ENCODE results near the gene LILRB3. TPM values are rescaled to one million over a fixed set of nuclear protein-coding genes. Genes with fewer than 3 reads are reported as not detected.

The LILRB3 gene
- total and polyA plus RNA-seq, 10 donors, result 6.4 to 443 (median 89.9) TPM

GRCh38 chr19:54209058-54209810, 13.6 kb downstream of the LILRB3 start:
- peak overlapping the region in 1 of 8 donors; percentile 94 for H3K4me3 ChIP-seq
- no peaks in the 10 kb centered on the region for H3K27me3 ChIP-seq (replicated peaks in 1 of 7)
- H3K36me3 ChIP-seq, result peaks cover 5 to 54% (median 44%) of the 10 kb centered on the region in 6 donors
- peak; percentile 83 for DNase-seq
- intact Hi-C loops (cut with DNase I; ENCODE audit: low total_unique reads), result no loop called here
- H3K4me1 ChIP-seq, result peaks cover 35 to 90% (median 71%) of the 10 kb centered on the region in 6 donors
- no peaks in the 10 kb centered on the region for H3K9me3 ChIP-seq
- no peak for TF ChIP-seq POLR2A (IDR thresholded peaks at IDR 0.05)
- TF ChIP-seq CTCF (IDR thresholded peaks at IDR 0.05 in 8 of 11, conservative IDR thresholded peaks at IDR 0.05 in 3 of 11), result no peak
- peak in 2 of 3 donors; percentile 35 to 81 for TF ChIP-seq POLR2AphosphoS5 (IDR thresholded peaks at IDR 0.05)
- WGBS, 5 donors, result 62 to 86% (median 68%) methylated on average over 1 to 24 of the region's 24 CpGs
- peak overlapping the region; percentile 63 to 98 (median 92) for H3K27ac ChIP-seq

GRCh38 chr19:54208784-54209057, 14.1 kb downstream of the LILRB3 start:
- peak overlapping the region; percentile 63 to 98 (median 92) for H3K27ac ChIP-seq
- no peaks in the 10 kb centered on the region for H3K9me3 ChIP-seq
- DNase-seq, result no peak
- peaks cover 5 to 59% (median 48%) of the 10 kb centered on the region in 6 donors for H3K36me3 ChIP-seq
- H3K27me3 ChIP-seq (replicated peaks in 1 of 7), result no peaks in the 10 kb centered on the region
- peaks cover 36 to 96% (median 76%) of the 10 kb centered on the region in 6 donors for H3K4me1 ChIP-seq
- 72 to 84% (median 77%) methylated on average over 7 to 8 of the region's 8 CpGs for WGBS, 5 donors
- peak overlapping the region in 1 of 8 donors; percentile 94 for H3K4me3 ChIP-seq
- intact Hi-C loops (cut with DNase I; ENCODE audit: low total_unique reads), result no loop called here
- TF ChIP-seq POLR2AphosphoS5 (IDR thresholded peaks at IDR 0.05), result no peak
- no peak for TF ChIP-seq POLR2A (IDR thresholded peaks at IDR 0.05)
- no peak for TF ChIP-seq CTCF (IDR thresholded peaks at IDR 0.05 in 8 of 11, conservative IDR thresholded peaks at IDR 0.05 in 3 of 11)

- Histone ChIP-seq H3K9me3 (no peaks in the 10 kb centered on the region), H3K27me3 (replicated peaks in 1 of 7) (no peaks in the 10 kb centered on the region), H3K36me3 (peaks cover 5 to 64% (median 53%) of the 10 kb centered on the region in 6 donors), H3K4me1 (peaks cover 39 to 98% (median 81%) of the 10 kb centered on the region in 6 donors), H3K4me3 (peak overlapping the region in 3 of 8 donors; percentile 27 to 94 (median 32)), H3K27ac (peak overlapping the region; percentile 63 to 98 (median 92))
- peak; percentile 87 for DNase-seq
- intact Hi-C loops (cut with DNase I; ENCODE audit: low total_unique reads), result no loop called here
- WGBS, 5 donors, result 23 to 35% (median 28%) methylated on average over 15 to 18 of the region's 18 CpGs
- peak; percentile 79 to 91 (median 82) for TF ChIP-seq POLR2AphosphoS5 (IDR thresholded peaks at IDR 0.05)
- peak; percentile 25 to 34 (median 25) for TF ChIP-seq POLR2A (IDR thresholded peaks at IDR 0.05)
- TF ChIP-seq CTCF (IDR thresholded peaks at IDR 0.05 in 8 of 11, conservative IDR thresholded peaks at IDR 0.05 in 3 of 11), result peak in 1 of 11 experiments; percentile 31
Measured at GRCh38 chr19:54207983-54208783, 14.6 kb downstream of the LILRB3 start.

GRCh38 chr19:54207676-54207982, 15.2 kb downstream of the LILRB3 start:
- no peak for DNase-seq
- TF ChIP-seq POLR2AphosphoS5 (IDR thresholded peaks at IDR 0.05) (peak in 1 of 3 donors; percentile 88), POLR2A (IDR thresholded peaks at IDR 0.05) (no peak), CTCF (IDR thresholded peaks at IDR 0.05 in 8 of 11, conservative IDR thresholded peaks at IDR 0.05 in 3 of 11) (no peak)
- Histone ChIP-seq H3K4me1 (peaks cover 44 to 98% (median 87%) of the 10 kb centered on the region in 6 donors), H3K27me3 (replicated peaks in 1 of 7) (no peaks in the 10 kb centered on the region), H3K4me3 (peak overlapping the region in 3 of 8 donors; percentile 27 to 94 (median 32)), H3K27ac (peak overlapping the region in 7 of 8 donors; percentile 85 to 98 (median 93)), H3K9me3 (no peaks in the 10 kb centered on the region), H3K36me3 (peaks cover 5 to 67% (median 58%) of the 10 kb centered on the region in 6 donors)
- 22 to 36% (median 33%) methylated on average over 5 of the region's 5 CpGs for WGBS, 5 donors
- intact Hi-C loops (cut with DNase I; ENCODE audit: low total_unique reads), result no loop called here

Data from spleen (tissue), 11 donors.